ENCODE measurements around the gene NAT14. TPM values are rescaled to one million over a fixed set of nuclear protein-coding genes. Genes with fewer than 3 reads are reported as not detected.

The NAT14 gene
- total RNA-seq, 1 experiment from 2014 or later, result 45.2 TPM

DNA sequence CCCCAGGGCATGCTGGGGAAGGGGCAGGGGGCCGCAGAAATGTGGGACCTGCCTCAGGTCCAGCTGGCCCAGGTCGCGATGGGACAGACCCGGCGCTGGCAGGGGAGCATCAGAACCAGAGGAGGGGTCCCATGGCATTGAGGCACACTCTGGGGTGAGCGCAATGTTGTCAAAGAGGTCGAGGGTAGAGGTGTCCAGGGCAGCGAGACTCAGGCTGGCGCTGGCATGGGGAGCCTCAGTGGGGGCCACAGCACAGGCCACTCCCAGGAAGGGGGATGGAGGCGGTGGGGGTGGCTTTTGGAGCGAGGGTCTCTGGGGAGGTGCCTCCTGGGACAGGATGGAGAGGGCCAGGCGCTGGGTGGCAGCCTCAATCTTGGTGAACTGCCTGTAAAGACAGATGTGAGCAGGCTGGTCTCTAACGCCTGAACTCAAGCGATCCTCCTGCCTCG lies 21.4 kb upstream of the NAT14 start:
- peaks cover 11% of the 10 kb centered on the region for H3K4me1 Mint-ChIP-seq (ENCODE audit: low read depth, unreplicated experiment)
- Histone ChIP-seq H3K36me3 (ENCODE audit: control insufficient read depth, insufficient read depth, low read length) (no peaks in the 10 kb centered on the region), H3K27me3 (replicated peaks; ENCODE audit: control insufficient read depth, insufficient read depth, low read length) (no peaks in the 10 kb centered on the region), H3K4me1 (peaks cover 13% of the 10 kb centered on the region), H3K4me3 (ENCODE audit: low read depth, low read length) (no peak overlapping the region), H3K9me3 (no peaks in the 10 kb centered on the region)
- BruUV-seq (replicated peaks), result no TSS peak
- POLR2A ChIA-PET, result interaction anchor here (1.1 kb wide), 1 partner anchor 13 kb away, joined by 4 read pairs; the partner anchor contains the start of gene ZNF628
- peaks cover 20% of the 10 kb centered on the region for H3K36me3 Mint-ChIP-seq (ENCODE audit: insufficient read depth, unreplicated experiment)
- peaks cover 7% of the 10 kb centered on the region for H3K27me3 Mint-ChIP-seq (ENCODE audit: insufficient read depth, unreplicated experiment)
- no peaks in the 10 kb centered on the region for H3K9me3 Mint-ChIP-seq (ENCODE audit: unreplicated experiment)
- TF ChIP-seq CTCF (IDR thresholded peaks at IDR 0.05; ENCODE audit: insufficient read depth in 1 of 2, low read depth in 1 of 2, low read length in 1 of 2, severe bottlenecking in 1 of 2, unreplicated experiment in 1 of 2), result no peak
- no peak overlapping the region for H3K27ac Mint-ChIP-seq (ENCODE audit: unreplicated experiment)
- no peak for DNase-seq
- no peak overlapping the region for H3K4me3 Mint-ChIP-seq (ENCODE audit: unreplicated experiment)
- intact Hi-C loops (cut with micrococcal nuclease; ENCODE audit: unreplicated experiment), result no loop called here
- CTCF ChIA-PET, result no interaction called here

DNA sequence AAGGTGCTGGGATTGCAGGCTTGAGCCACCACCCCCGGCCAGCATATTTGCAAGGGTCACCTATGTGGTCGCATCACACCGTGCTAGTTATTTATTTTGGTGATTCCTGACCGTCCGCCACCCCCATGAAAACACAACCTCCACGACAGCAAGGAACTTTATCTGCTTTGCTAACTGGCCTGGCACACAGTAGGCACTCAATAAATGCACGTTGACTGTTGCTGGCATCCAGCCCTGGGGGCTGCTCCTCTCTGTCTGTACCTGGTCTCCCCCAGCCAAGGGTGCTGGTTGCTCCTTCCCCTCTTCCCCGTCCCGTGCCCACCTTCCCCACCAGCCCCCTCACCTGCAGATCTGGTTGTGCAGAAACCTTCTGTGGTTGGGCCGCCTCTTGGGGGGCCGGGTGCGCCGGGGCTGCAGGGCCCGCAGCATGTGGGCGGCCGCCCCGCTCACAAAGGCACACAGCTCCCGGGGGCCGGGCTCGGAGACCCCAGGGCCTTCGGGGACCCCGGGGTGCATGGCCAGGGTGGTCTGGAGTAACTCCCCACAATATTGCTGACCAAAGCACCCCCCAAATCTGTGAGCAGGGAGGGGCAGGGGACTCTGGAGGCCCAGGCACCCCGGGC lies 20.8 kb upstream of the NAT14 start:
- peaks cover 20% of the 10 kb centered on the region for H3K36me3 Mint-ChIP-seq (ENCODE audit: insufficient read depth, unreplicated experiment)

DNA sequence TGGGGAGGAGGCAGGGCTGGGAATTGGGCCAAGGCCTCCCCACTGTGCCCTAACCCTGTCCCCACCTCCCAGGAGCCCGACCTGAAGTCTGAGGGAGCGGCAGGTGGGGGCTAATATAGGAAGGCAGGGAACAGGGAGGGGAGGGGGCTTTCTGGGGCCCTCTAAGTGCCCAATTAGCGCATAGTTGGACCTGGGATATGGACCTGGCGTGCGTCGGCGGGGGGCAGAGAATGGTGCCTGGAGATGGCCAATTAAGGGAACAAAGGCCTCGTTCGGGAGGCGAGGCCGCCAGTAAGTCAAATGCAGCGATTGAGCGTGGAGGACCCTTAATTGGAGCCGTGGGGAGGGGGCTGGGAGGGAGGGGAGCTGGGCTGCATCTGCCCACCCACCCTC lies 20.3 kb upstream of the NAT14 start, which contains the start of gene C19orf85:
Gene C19orf85, minus strand, starts transcription at position 90 of the 393 bp plus-strand sequence. CDS start 197 bp downstream, outside the sequence.
- Histone ChIP-seq H3K4me3 (ENCODE audit: low read depth, low read length) (no peak within 1 kb of the TSS), H3K36me3 (ENCODE audit: control insufficient read depth, insufficient read depth, low read length) (no peaks in the 10 kb centered on the region), H3K4me1 (peaks cover 12% of the 10 kb centered on the region), H3K27me3 (replicated peaks; ENCODE audit: control insufficient read depth, insufficient read depth, low read length) (no peaks in the 10 kb centered on the region), H3K9me3 (no peaks in the 10 kb centered on the region)
- Mint-ChIP-seq H3K4me3 (ENCODE audit: unreplicated experiment) (no peak within 1 kb of the TSS), H3K4me1 (ENCODE audit: low read depth, unreplicated experiment) (peaks cover 11% of the 10 kb centered on the region), H3K27ac (ENCODE audit: unreplicated experiment) (no peak within 1 kb of the TSS), H3K27me3 (ENCODE audit: insufficient read depth, unreplicated experiment) (peaks cover 7% of the 10 kb centered on the region), H3K9me3 (ENCODE audit: unreplicated experiment) (no peaks in the 10 kb centered on the region), H3K36me3 (ENCODE audit: insufficient read depth, unreplicated experiment) (peaks cover 20% of the 10 kb centered on the region)
- TF ChIP-seq CTCF (IDR thresholded peaks at IDR 0.05; ENCODE audit: insufficient read depth in 1 of 2, low read depth in 1 of 2, low read length in 1 of 2, severe bottlenecking in 1 of 2, unreplicated experiment in 1 of 2), result no peak
- no peak for DNase-seq
- CTCF ChIA-PET, result no interaction called here
- POLR2A ChIA-PET, result no interaction called here
- BruUV-seq (replicated peaks), result no TSS peak
- intact Hi-C loops (cut with micrococcal nuclease; ENCODE audit: unreplicated experiment), result no loop called here

More for the DNA sequence above, 20.8 kb upstream of the NAT14 start:
- H3K4me3 Mint-ChIP-seq (ENCODE audit: unreplicated experiment), result no peak overlapping the region
- CTCF ChIA-PET, result no interaction called here
- H3K9me3 ChIP-seq, result no peaks in the 10 kb centered on the region
- TF ChIP-seq CTCF (IDR thresholded peaks at IDR 0.05; ENCODE audit: insufficient read depth in 1 of 2, low read depth in 1 of 2, low read length in 1 of 2, severe bottlenecking in 1 of 2, unreplicated experiment in 1 of 2), result no peak
- no peaks in the 10 kb centered on the region for H3K36me3 ChIP-seq (ENCODE audit: control insufficient read depth, insufficient read depth, low read length)
- no peaks in the 10 kb centered on the region for H3K9me3 Mint-ChIP-seq (ENCODE audit: unreplicated experiment)
- H3K27ac Mint-ChIP-seq (ENCODE audit: unreplicated experiment), result no peak overlapping the region
- POLR2A ChIA-PET, result no interaction called here
- no peak for DNase-seq
- no peak overlapping the region for H3K4me3 ChIP-seq (ENCODE audit: low read depth, low read length)
- no TSS peak for BruUV-seq (replicated peaks)
- peaks cover 13% of the 10 kb centered on the region for H3K4me1 ChIP-seq
- H3K27me3 Mint-ChIP-seq (ENCODE audit: insufficient read depth, unreplicated experiment), result peaks cover 7% of the 10 kb centered on the region
- H3K4me1 Mint-ChIP-seq (ENCODE audit: low read depth, unreplicated experiment), result peaks cover 11% of the 10 kb centered on the region
- H3K27me3 ChIP-seq (replicated peaks; ENCODE audit: control insufficient read depth, insufficient read depth, low read length), result no peaks in the 10 kb centered on the region
- intact Hi-C loops (cut with micrococcal nuclease; ENCODE audit: unreplicated experiment), result no loop called here

All from Caco-2 (cell line).